HG02610 (cell line): Measurements from ENCODE around the gene AGR2.
"Not testable (repeated sequence)": the region's sequence is repeated elsewhere in the genome, so short reads cannot be mapped to it uniquely, and the experiment has no call there.

Experiments used
- ATAC-seq: cut with Tn5 transposase; IDR thresholded peaks from one replicate; pipeline ENCODE4 v1.9.1; 2021; ENCODE audit warnings: mild to moderate bottlenecking, moderate library complexity; ENCODE audit not compliant: unreplicated experiment

Gene AGR2

GRCh38 chr7:16774986-16775385, 29.8 kb downstream of the AGR2 start:
- no peak for ATAC-seq

- no peak for ATAC-seq
Measured at GRCh38 chr7:16774294-16774693, 30.5 kb downstream of the AGR2 start.

GRCh38 chr7:16773884-16774283, 30.9 kb downstream of the AGR2 start:
- no peak for ATAC-seq

- ATAC-seq, result no peak
Measured at GRCh38 chr7:16773326-16773725, 31.5 kb downstream of the AGR2 start.

GRCh38 chr7:16770657-16771329, 34.0 kb downstream of the AGR2 start:
- ATAC-seq, result no peak

- not testable (repeated sequence) for ATAC-seq
Measured at GRCh38 chr7:16769994-16770393, 34.8 kb downstream of the AGR2 start.

- no peak for ATAC-seq
Measured at GRCh38 chr7:16765436-16765859, 39.4 kb downstream of the AGR2 start.

- no peak for ATAC-seq
Measured at GRCh38 chr7:16764942-16765341, 39.9 kb downstream of the AGR2 start.

GRCh38 chr7:16762177-16762576, 42.6 kb downstream of the AGR2 start:
- ATAC-seq, result no peak

- no peak for ATAC-seq
Measured at GRCh38 chr7:16759840-16760239, 45.0 kb downstream of the AGR2 start.

GRCh38 chr7:16758631-16759611, 45.9 kb downstream of the AGR2 start:
- no peak for ATAC-seq

- ATAC-seq, result no peak
Measured at GRCh38 chr7:16758036-16758435, 46.8 kb downstream of the AGR2 start.

- no peak for ATAC-seq
Measured at GRCh38 chr7:16755397-16755796, 49.4 kb downstream of the AGR2 start.

- no peak for ATAC-seq
Measured at GRCh38 chr7:16754856-16755317, 49.9 kb downstream of the AGR2 start.

GRCh38 chr7:16753932-16754855, 50.6 kb downstream of the AGR2 start:
- no peak for ATAC-seq

GRCh38 chr7:16753102-16753931, 51.5 kb downstream of the AGR2 start, which contains the start of gene TSPAN13:
TSS of gene TSPAN13 (plus strand) at chr7:16753755. CDS start at chr7:16753968, 213 bp downstream.
- no peak for ATAC-seq

- ATAC-seq, result no peak
Measured at GRCh38 chr7:16747102-16747501, 57.7 kb downstream of the AGR2 start.

GRCh38 chr7:16745645-16746044, 59.2 kb downstream of the AGR2 start:
- ATAC-seq, result no peak

- ATAC-seq, result no peak
Measured at GRCh38 chr7:16744518-16745250, 60.1 kb downstream of the AGR2 start.
